WTC11 (cell line): ENCODE results near the gene TBPL2.

Source experiments
- CTCF ChIP-seq: fragments of 200-600 bp; IDR thresholded peaks from 2 replicates; pipeline ENCODE4 v1.8.0; 2022; ENCODE audit warnings: antibody characterized with exemption
- ETV6 ChIP-seq: sonication (generic); formaldehyde crosslinking; IDR thresholded peaks from 2 replicates; pipeline ENCODE4 v1.8.1; 2022; ENCODE audit warnings: mild to moderate bottlenecking, missing genetic modification reagents
- FOXJ3 ChIP-seq: sonication (generic); formaldehyde crosslinking; IDR thresholded peaks from 2 replicates; pipeline ENCODE4 v1.9.0; 2021; ENCODE audit warnings: missing genetic modification reagents, mild to moderate bottlenecking, borderline replicate concordance
- IRF2 ChIP-seq: sonication (generic); formaldehyde crosslinking; IDR thresholded peaks from 2 replicates; pipeline ENCODE4 v1.8.0; 2022; ENCODE audit warnings: low read depth, missing genetic modification reagents, borderline replicate concordance
- SP1 ChIP-seq: sonication (generic); formaldehyde crosslinking; conservative IDR thresholded peaks from 2 replicates; pipeline ENCODE4 v1.8.1; 2022; ENCODE audit warnings: missing genetic modification reagents
- TEAD4 ChIP-seq: sonication (generic); formaldehyde crosslinking; IDR thresholded peaks from 2 replicates; pipeline ENCODE4 v1.8.0; 2022; ENCODE audit warnings: mild to moderate bottlenecking, missing genetic modification reagents
- ZNF317 ChIP-seq: sonication (generic); formaldehyde crosslinking; IDR thresholded peaks from 2 replicates; pipeline ENCODE4 v1.8.1; 2023; ENCODE audit warnings: low read depth, mild to moderate bottlenecking, moderate library complexity, missing genetic modification reagents, borderline replicate concordance
- TF ChIP-seq, protein P1 (sequence below): sonication (generic); formaldehyde crosslinking; IDR thresholded peaks from 2 replicates; pipeline ENCODE4 v1.8.0; 2022; ENCODE audit warnings: mild to moderate bottlenecking, missing genetic modification reagents
- TF ChIP-seq, protein P2 (sequence below): sonication (generic); formaldehyde crosslinking; IDR thresholded peaks from 2 replicates; pipeline ENCODE4 v1.8.0; 2022; ENCODE audit warnings: mild to moderate bottlenecking, missing genetic modification reagents

DNA sequence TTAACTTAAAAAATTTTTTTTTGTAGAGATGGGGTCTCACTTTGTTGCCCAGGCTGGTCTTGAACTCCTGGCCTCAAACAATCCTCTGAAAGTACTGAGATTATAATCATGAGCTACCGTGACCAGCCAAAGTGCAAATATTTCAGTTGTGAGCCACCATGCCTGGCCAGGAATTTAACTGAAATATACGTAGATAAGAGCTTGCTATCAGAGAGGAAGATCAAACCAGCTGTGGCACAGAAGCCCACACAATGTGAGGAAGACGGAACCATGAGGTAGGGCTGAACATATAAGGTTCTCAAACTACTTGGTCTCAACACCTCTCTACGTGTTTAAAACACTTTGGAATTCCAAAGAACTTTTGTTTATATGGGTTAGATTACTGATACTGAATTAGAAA, 57.9 kb downstream of the TBPL2 start:
- no peak for TF ChIP-seq ETV6 (CRISPR knock-in tag)
- no peak for TF ChIP-seq CTCF
- TF ChIP-seq ZNF317 (CRISPR knock-in tag), result no peak
- TF ChIP-seq, protein P1, sequence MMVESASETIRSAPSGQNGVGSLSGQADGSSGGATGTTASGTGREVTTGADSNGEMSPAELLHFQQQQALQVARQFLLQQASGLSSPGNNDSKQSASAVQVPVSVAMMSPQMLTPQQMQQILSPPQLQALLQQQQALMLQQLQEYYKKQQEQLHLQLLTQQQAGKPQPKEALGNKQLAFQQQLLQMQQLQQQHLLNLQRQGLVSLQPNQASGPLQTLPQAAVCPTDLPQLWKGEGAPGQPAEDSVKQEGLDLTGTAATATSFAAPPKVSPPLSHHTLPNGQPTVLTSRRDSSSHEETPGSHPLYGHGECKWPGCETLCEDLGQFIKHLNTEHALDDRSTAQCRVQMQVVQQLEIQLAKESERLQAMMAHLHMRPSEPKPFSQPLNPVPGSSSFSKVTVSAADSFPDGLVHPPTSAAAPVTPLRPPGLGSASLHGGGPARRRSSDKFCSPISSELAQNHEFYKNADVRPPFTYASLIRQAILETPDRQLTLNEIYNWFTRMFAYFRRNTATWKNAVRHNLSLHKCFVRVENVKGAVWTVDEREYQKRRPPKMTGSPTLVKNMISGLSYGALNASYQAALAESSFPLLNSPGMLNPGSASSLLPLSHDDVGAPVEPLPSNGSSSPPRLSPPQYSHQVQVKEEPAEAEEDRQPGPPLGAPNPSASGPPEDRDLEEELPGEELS (CRISPR knock-in tag), result no peak
- TF ChIP-seq, protein P2, sequence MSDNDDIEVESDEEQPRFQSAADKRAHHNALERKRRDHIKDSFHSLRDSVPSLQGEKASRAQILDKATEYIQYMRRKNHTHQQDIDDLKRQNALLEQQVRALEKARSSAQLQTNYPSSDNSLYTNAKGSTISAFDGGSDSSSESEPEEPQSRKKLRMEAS (CRISPR knock-in tag), result no peak
- TF ChIP-seq SP1 (CRISPR knock-in tag), result no peak
- TF ChIP-seq FOXJ3 (CRISPR knock-in tag), result no peak
- no peak for TF ChIP-seq IRF2 (CRISPR knock-in tag)
- no peak for TF ChIP-seq TEAD4
